H9 (cell line): ENCODE data around the gene KIF26B. TPM values are rescaled to one million over a fixed set of nuclear protein-coding genes. Genes with fewer than 3 reads are reported as not detected.

ENCODE experiments used
- DNase-seq: peaks from one replicate; pipeline ENCODE4 v3.0.0-alpha.2; 2017
- H2AFZ ChIP-seq: one replicate; pipeline ENCODE4 v1.6.1; 2013; ENCODE audit warnings: mild to moderate bottlenecking, low read length, control low read depth, moderate library complexity
- H2AK5ac ChIP-seq: 2 replicates; pipeline ENCODE4 v1.6.1; 2013; ENCODE audit warnings: low read length, control low read depth, mixed read lengths; ENCODE audit not compliant: insufficient read length
- H2BK120ac ChIP-seq: one replicate; pipeline ENCODE4 v1.6.1; 2013; ENCODE audit warnings: low read depth, mild to moderate bottlenecking, low read length, control low read depth, inconsistent platforms; ENCODE audit not compliant: poor library complexity, severe bottlenecking
- H2BK12ac ChIP-seq: 2 replicates; pipeline ENCODE4 v1.6.1; 2013; ENCODE audit warnings: low read length, control low read depth, mixed read lengths, low read depth; ENCODE audit not compliant: insufficient read length
- H2BK15ac ChIP-seq: 2 replicates; pipeline ENCODE4 v1.6.1; 2013; ENCODE audit warnings: low read depth, low read length, control low read depth
- H2BK20ac ChIP-seq: one replicate; pipeline ENCODE4 v1.6.1; 2013; ENCODE audit warnings: low read depth, mild to moderate bottlenecking, low read length, control low read depth, inconsistent platforms; ENCODE audit not compliant: poor library complexity, severe bottlenecking
- H2BK5ac ChIP-seq: 2 replicates; pipeline ENCODE4 v1.6.1; 2013; ENCODE audit warnings: low read length, control low read depth, mixed read lengths; ENCODE audit not compliant: insufficient read length
- H3K14ac ChIP-seq: 2 replicates; pipeline ENCODE4 v1.6.1; 2013; ENCODE audit warnings: low read length, control low read depth; ENCODE audit not compliant: insufficient read depth
- H3K18ac ChIP-seq: 2 replicates; pipeline ENCODE4 v1.6.1; 2013; ENCODE audit warnings: low read depth, mild to moderate bottlenecking, mixed read lengths, low read length, control low read depth; ENCODE audit not compliant: insufficient read length
- H3K23ac ChIP-seq: 2 replicates; pipeline ENCODE4 v1.6.1; 2013; ENCODE audit warnings: low read length, control low read depth, mixed read lengths, low read depth; ENCODE audit not compliant: insufficient read length
- H3K23me2 ChIP-seq: 2 replicates; pipeline ENCODE4 v1.6.1; 2013; ENCODE audit warnings: low read depth, mild to moderate bottlenecking, mixed read lengths, low read length, control low read depth; ENCODE audit not compliant: insufficient read length, poor library complexity, severe bottlenecking
- H3K27ac ChIP-seq: 2 replicates; pipeline ENCODE4 v1.5.1; 2013; ENCODE audit warnings: low read length, control low read depth, mixed read lengths, low read depth; ENCODE audit not compliant: insufficient read length
- H3K27me3 ChIP-seq: 2 replicates; pipeline ENCODE4 v1.6.1; 2013; ENCODE audit warnings: low read length, control low read depth, inconsistent platforms; ENCODE audit not compliant: insufficient read depth
- H3K4ac ChIP-seq: 2 replicates; pipeline ENCODE4 v1.6.1; 2013; ENCODE audit warnings: low read depth, mild to moderate bottlenecking, control low read depth, inconsistent platforms, low read length, moderate library complexity
- H3K4me1 ChIP-seq: 2 replicates; pipeline ENCODE4 v1.6.1; 2013; ENCODE audit warnings: low read length, control low read depth, inconsistent platforms; ENCODE audit not compliant: insufficient read depth
- H3K4me2 ChIP-seq: 2 replicates; pipeline ENCODE4 v1.6.1; 2013; ENCODE audit warnings: low read length, control low read depth, mixed read lengths; ENCODE audit not compliant: insufficient read length, insufficient read depth
- H3K56ac ChIP-seq: 2 replicates; pipeline ENCODE4 v1.6.1; 2013; ENCODE audit warnings: low read depth, mild to moderate bottlenecking, mixed read lengths, low read length, control low read depth; ENCODE audit not compliant: insufficient read length
- H3K79me1 ChIP-seq: 2 replicates; pipeline ENCODE4 v1.6.1; 2013; ENCODE audit warnings: low read depth, mild to moderate bottlenecking, moderate library complexity, low read length, control low read depth, inconsistent platforms; ENCODE audit not compliant: insufficient read depth, poor library complexity, severe bottlenecking
- H3K79me2 ChIP-seq: 2 replicates; pipeline ENCODE4 v1.6.1; 2013; ENCODE audit warnings: low read length, control low read depth, inconsistent platforms; ENCODE audit not compliant: insufficient read depth
- H3K9ac ChIP-seq: 2 replicates; pipeline ENCODE4 v1.6.1; 2013; ENCODE audit warnings: low read length, control low read depth, mixed read lengths; ENCODE audit not compliant: insufficient read length; ENCODE audit errors: extremely low read depth
- H3K9me3 ChIP-seq: one replicate; pipeline ENCODE4 v1.6.1; 2013; ENCODE audit warnings: low read depth, low read length, inconsistent platforms; ENCODE audit not compliant: control insufficient read depth
- H3T11ph ChIP-seq: one replicate; pipeline ENCODE4 v1.6.1; 2013; ENCODE audit warnings: mild to moderate bottlenecking, low read length, control low read depth, inconsistent platforms
- H4K20me1 ChIP-seq: one replicate; pipeline ENCODE4 v1.6.1; 2013; ENCODE audit not compliant: control insufficient read depth, insufficient read length, insufficient read depth
- H4K5ac ChIP-seq: 2 replicates; pipeline ENCODE4 v1.6.1; 2013; ENCODE audit warnings: low read depth, mild to moderate bottlenecking, mixed read lengths, low read length, control low read depth; ENCODE audit not compliant: insufficient read length
- H4K8ac ChIP-seq: replicated peaks from 2 replicates; pipeline ENCODE4 v1.6.1; 2013; ENCODE audit warnings: low read length, control low read depth, mixed read lengths, low read depth; ENCODE audit not compliant: insufficient read length
- H4K91ac ChIP-seq: 2 replicates; pipeline ENCODE4 v1.6.1; 2013; ENCODE audit warnings: low read depth, mild to moderate bottlenecking, moderate library complexity, mixed read lengths, low read length, control low read depth; ENCODE audit not compliant: insufficient read length
- H3K27ac Mint-ChIP-seq, 3 experiments: 2 replicates in 2 of 3; 3 replicates in 1 of 3; pipeline ENCODE4 v1.8.0; 2020 to 2021; ENCODE audit warnings: mixed read lengths in 3 of 3, mild to moderate bottlenecking in 1 of 3, moderate library complexity in 1 of 3
- H3K27me3 Mint-ChIP-seq: 2 replicates; pipeline ENCODE4 v1.8.0; 2021; ENCODE audit warnings: low read depth, mild to moderate bottlenecking, moderate library complexity, mixed read lengths
- H3K36me3 Mint-ChIP-seq, 3 experiments: 2 replicates in 2 of 3; 3 replicates in 1 of 3; pipeline ENCODE4 v1.8.0; 2020 to 2021; ENCODE audit warnings: low read depth in 3 of 3, mixed read lengths in 3 of 3; ENCODE audit not compliant: insufficient read depth in 1 of 3
- H3K4me1 Mint-ChIP-seq, 2 experiments: 2 replicates each; pipeline ENCODE4 v1.8.0; 2020; ENCODE audit warnings: mixed read lengths in 2 of 2
- H3K4me3 Mint-ChIP-seq, 2 experiments: 2 replicates in 1 of 2; 3 replicates in 1 of 2; pipeline ENCODE4 v1.8.0; 2020 to 2021; ENCODE audit warnings: mild to moderate bottlenecking in 2 of 2, mixed read lengths in 2 of 2, moderate library complexity in 1 of 2
- H3K9me3 Mint-ChIP-seq, 2 experiments: 2 replicates in 1 of 2; 3 replicates in 1 of 2; pipeline ENCODE4 v1.8.0; 2020; ENCODE audit warnings: mild to moderate bottlenecking in 2 of 2, mixed read lengths in 2 of 2, moderate library complexity in 1 of 2
- WGBS: extraction: QIAGEN DNeasy Blood & Tissue Kit; methylation state at CpG from one replicate; pipeline ENCODE4 v1.1.7; 2013; ENCODE audit warnings: missing lambda C conversion rate, low lambda C conversion rate, mixed read lengths; ENCODE audit not compliant: insufficient read length; ENCODE audit errors: extremely low coverage; 5-methylcytosine and 5-hydroxymethylcytosine counted together
- total RNA-seq: library from RNA; stranded (reverse); gene quantifications from 2 replicates; pipeline ENCODE4 v1.2.1, GENCODE V29; 2021
- TF ChIP-seq, protein P1 (sequence below): fragments of 200-600 bp; sonication (generic); conservative IDR thresholded peaks from 3 replicates; pipeline ENCODE4 v1.8.0; 2021; ENCODE audit warnings: antibody characterized with exemption, mild to moderate bottlenecking

KIF26B gene
- total RNA-seq, 1 experiment from 2014 or later = 0.13 TPM

- Histone ChIP-seq H4K8ac (no peak overlapping the region), H3K4me1 (peaks cover 3% of the 10 kb centered on the region; the same call in 1 of the 2 replicates), H4K91ac (no peak overlapping the region), H3K9ac (no peak overlapping the region), H3K79me1 (no peaks in the 10 kb centered on the region), H3K56ac (no peak overlapping the region), H3T11ph (no peak overlapping the region), H3K9me3 (no peaks in the 10 kb centered on the region), H3K4ac (no peak overlapping the region), H2BK120ac (no peak overlapping the region), H2AFZ (no peak overlapping the region), H3K79me2 (no peaks in the 10 kb centered on the region), H3K14ac (no peak overlapping the region), H2BK15ac (no peak overlapping the region), H3K23me2 (no peaks in the 10 kb centered on the region), H3K27me3 (no peaks in the 10 kb centered on the region), H4K5ac (no peak overlapping the region), H3K4me2 (no peak overlapping the region), H2BK12ac (no peak overlapping the region), H4K20me1 (no peaks in the 10 kb centered on the region), H2AK5ac (no peak overlapping the region), H2BK20ac (no peak overlapping the region), H3K23ac (no peak overlapping the region), H3K18ac (peak overlapping the region; percentile 5), H3K27ac (no peak overlapping the region), H2BK5ac (no peak overlapping the region)
- H3K27ac Mint-ChIP-seq = peak overlapping the region in 1 of 3 experiments; percentile 57; a peak in 3 of 7 replicates
- no peak for DNase-seq
- no peaks in the 10 kb centered on the region for H3K9me3 Mint-ChIP-seq
- peaks cover 14 to 24% of the 10 kb centered on the region in 2 experiments for H3K4me1 Mint-ChIP-seq
- H3K4me3 Mint-ChIP-seq = no peak overlapping the region
- WGBS = 100% methylated on average over 1 of the region's 11 CpGs
- H3K27me3 Mint-ChIP-seq = peaks cover 2% of the 10 kb centered on the region
- H3K36me3 Mint-ChIP-seq = peaks cover 0 to 2% (median 0%) of the 10 kb centered on the region in 3 experiments; a peak in 2 of 7 replicates
- TF ChIP-seq, protein P1, sequence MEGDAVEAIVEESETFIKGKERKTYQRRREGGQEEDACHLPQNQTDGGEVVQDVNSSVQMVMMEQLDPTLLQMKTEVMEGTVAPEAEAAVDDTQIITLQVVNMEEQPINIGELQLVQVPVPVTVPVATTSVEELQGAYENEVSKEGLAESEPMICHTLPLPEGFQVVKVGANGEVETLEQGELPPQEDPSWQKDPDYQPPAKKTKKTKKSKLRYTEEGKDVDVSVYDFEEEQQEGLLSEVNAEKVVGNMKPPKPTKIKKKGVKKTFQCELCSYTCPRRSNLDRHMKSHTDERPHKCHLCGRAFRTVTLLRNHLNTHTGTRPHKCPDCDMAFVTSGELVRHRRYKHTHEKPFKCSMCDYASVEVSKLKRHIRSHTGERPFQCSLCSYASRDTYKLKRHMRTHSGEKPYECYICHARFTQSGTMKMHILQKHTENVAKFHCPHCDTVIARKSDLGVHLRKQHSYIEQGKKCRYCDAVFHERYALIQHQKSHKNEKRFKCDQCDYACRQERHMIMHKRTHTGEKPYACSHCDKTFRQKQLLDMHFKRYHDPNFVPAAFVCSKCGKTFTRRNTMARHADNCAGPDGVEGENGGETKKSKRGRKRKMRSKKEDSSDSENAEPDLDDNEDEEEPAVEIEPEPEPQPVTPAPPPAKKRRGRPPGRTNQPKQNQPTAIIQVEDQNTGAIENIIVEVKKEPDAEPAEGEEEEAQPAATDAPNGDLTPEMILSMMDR = no peak
Measured at GRCh38 chr1:245124644-245125043, 30.1 kb upstream of the KIF26B start.
